ENCODE measurements around the gene CELF4.
A peak's percentile ranks its signal among the peaks of the same experiment; 100 is the strongest.

The CELF4 gene

DNA sequence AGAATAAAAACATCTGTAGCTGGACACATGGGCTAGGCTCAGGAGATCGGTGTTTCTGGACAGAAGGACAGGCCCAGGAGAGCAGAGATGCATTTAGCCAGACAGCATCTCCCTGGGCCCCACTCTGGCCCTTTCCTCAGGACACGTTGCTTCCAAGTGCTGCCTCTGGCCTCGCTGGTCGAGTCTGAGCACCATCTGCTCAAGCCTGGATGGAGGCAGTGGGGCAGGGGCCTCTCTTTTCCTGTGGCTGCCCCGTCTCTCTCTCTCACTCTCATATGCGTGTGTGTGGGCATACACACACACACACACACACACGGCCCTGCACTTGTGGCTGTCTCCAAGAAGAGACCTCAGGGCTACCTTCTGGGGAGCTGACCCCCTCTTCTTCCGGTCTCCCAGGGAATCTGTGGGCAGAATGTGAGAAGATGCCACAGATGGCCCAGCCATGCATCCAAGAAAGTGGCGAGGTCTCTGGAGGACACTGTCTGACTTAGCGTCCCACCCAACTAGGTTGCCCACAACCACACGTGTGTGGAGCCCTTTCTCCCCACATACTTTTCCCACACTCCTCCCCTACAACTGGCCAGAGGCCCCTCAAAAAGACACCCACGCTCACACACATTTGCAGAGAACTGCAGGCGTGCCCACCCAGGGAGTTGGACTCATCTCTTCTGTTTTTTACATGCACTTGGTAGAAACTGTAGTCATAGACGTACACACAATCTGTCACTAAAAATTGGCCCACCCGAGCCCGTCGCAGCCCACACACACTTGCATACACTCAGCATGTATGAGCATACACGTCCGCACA, 19.9 kb downstream of the CELF4 start:
- DNase-seq = no peak

DNA sequence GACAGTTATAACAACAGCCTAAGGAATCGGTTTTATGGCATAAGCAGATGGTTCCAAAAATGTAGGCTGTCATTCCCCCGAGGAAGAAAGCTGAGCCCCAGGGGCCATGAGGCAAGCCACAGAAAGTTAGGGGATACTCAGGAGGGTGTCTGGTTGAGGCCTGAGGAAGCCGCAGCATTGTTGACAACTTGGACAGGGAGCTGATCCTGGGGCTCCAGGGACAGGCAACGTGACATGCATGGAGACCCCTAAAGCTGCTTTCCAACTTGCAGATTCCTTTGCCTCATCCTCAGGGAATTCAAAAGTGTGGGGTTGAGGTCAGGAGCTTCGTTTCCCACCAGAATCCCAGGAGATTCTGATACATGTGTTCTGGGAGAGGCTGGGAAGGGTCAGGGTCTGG, 20.9 kb downstream of the CELF4 start:
- DNase-seq = no peak

DNA sequence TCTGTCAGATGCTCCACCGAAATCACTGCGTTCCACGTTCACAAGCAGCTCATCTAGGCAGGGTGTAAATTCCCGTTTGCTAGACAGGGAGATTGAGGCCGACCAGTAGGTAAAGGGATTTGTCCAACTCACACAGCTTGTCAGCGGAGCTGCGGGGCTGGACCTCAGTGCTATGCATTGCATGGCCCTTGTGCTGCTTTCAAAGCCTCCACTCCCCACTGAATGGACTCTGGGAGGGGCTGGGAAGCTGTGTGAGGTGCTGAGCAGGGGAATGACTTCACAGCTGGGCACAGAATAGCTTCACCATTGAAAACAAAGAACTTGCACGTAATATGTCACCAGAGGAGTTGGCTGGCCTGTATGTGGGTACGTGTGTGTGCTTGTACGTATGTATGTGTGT, 21.4 kb downstream of the CELF4 start:
- no peak for DNase-seq

DNA sequence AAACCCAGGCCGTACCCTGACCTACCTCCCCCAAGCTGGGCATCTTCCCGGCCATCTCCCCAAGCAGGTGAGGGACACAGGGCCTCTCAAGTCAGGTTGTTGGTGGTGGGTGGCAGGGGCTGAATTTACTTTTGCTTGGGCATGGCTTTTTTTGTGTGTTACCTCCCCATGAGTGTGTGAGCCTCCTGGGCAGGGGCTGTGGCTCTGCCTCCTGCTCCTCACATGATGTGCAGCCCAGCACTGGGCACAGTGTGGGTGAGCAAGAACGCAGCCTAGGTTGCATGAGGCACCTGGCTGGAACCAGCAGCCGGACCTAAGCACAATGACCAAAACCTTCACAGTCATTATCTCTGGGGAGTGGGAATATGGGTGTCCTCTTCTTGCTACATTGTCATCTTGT, 22.3 kb downstream of the CELF4 start:
- DNase-seq = no peak

DNA sequence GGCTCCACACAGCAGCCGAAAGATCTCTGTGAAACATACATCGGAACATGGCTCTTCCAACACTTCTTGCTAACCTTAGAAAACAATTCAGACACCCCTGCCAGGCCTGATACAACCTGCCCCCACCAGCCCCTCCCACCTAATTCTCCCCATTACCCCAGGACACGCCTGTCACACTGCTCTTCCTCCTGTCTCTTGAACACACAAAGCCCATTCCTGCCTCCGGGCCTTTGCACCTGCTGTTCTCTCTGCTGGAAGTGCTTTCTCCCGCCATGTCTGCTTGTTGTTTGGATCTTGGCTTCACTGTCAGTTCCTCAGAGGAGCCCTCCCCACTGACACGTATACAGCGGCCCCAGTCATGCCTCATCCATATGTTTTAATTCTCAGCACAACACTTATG, 24.1 kb downstream of the CELF4 start:
- no peak for DNase-seq

DNA sequence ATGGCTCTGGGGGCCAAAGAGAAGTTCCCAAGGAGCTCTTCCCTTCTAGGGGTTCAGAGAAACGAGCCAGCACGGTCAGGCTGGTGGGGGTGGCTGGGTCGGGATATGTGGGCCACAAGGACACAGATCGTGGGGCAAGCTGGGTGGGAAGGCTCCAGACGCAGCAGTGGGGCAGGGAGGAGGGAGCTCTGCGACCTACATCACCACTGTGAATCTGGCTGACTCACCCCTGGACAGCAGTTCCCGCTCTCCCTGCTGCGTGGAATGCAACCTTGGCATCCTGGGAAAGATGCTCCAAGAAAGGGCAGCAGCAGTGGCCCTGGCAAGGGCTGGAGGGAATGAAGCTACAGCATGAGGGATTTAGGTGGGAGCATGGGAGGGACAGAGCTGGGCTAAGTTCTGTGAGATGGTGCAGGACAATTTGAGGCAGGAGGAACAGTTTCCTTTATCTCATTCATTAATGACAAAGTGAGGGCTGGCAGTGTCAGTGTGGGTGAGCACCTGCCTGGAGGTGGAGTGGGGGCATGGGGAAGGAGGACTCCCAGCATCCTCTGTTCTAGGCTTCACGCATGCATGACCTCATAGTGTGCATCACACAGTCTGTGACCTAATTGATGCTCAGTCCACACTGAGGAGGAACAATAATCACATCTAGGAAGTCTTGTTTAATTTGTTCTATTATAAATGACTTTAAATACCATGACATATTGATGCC, 25.0 kb downstream of the CELF4 start:
- no peak for DNase-seq

DNA sequence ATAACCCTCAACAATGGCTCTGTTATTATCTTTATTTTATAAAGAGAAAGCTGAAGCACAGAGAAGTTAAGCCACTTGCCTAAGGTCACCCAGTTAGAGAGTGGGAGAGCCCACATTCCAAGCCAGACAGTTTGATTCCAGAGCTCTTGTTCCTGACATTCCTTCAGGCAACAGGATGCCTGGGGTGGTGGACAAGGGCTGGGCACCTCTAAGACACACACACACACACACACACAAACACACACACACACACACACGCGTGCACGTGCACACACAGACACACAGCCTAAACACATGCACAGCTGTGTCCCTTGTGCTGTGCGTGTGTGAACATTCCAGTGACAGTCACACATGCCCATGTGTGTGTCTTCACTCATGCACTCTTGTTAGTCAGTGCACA, 26.4 kb downstream of the CELF4 start:
- DNase-seq = no peak

DNA sequence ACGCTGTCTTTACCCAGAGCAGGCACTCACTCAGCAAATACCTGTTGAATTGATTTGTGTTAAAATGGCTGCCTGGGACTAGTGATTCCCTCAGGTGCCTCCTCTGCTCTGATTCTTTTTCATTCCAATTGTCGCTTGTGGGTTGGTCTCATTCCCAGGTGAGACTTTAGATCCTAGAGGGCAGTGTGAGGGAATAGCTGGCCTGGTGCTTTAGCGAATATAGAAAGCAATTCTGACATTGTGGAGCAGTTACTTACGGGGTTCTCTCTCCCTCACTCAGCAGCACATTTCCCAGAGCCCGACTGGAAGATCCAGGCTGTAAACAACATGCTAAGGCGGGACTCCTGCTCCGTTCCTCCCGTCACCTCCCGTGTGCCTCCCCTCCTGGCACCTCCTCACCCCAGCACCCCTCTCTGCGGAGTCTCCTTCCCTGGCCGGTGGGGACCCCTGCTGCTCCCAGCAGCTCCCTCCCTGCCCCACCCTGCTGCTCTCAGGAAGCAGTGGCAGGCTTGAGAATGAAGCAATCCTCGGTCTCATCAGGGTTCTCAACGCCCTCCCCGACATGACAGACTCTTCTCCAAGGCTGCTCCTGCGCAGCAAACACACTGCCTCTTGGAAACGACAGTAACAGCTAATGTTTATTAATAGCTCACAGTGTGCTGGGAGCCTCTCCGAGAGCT, 26.9 kb downstream of the CELF4 start:
- DNase-seq = no peak

DNA sequence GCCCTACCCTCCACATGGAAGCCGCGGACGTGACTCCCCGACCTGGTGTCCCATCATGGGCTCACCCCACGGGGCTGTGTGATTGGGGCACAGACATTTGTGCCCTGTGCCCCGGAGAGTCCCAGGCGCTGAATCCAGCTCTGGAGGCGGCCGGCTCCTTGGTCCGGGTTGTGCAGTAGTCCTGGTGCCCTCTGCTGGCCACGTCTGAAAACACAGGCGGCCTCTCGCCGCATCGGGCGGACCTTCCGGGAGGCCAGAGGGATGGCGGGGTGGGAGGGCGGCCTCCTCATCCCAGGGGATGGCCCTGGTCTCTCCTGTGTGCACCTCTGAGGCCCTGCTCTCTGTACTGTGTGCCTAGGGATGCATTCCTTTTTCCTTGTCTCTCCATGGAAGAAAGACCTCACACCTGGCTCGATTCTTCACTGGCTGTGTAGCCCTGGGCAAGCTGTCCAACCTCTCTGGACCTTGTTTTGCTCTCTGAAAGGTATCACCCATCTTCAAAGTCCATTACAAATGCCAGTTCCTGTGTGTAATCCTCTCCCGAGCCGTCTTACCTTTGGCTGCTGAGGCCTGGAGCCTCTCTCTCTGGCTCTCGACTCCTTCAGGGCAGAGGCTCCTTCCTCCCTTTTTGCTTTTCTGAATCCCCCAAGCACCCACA, 27.6 kb downstream of the CELF4 start:
- no peak for DNase-seq

DNA sequence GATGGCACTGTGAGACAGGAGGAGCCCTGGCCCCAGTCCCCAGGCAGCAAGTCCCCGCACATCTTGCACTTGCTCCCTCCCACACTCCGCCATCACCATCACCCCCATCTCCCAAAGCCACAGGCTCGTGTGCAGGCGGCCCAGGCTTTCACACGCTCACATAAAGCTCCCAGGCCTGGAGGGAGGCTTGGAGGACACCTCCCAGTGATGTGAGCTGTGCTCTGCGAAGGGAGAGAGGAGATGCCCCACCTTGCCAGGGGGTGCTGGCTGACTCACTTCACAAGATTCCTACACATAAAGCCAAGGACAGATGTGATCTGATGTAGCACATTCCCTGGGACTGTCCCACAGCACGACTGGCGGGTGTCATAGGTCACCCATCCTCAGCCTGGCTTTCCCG, 28.9 kb downstream of the CELF4 start:
- DNase-seq = no peak

DNA sequence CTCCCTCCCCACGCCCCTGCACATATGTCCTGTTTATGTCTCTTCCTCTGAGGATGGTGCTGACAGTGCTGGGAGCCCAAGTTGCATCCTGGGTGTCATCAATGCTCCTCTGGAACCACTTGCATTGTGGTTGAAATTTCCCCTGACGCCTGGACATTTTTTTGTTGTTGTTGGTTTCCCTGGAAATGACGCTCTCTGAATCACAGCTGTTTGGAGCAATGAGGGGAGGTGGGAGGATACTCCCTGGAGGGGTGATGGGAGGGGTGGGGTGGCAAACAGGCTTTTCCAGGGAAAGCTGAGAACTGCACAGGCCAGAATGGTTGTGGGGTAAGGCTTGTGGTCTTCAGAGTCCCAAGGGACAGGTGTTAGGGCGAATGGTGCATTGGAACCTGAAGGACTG, 29.6 kb downstream of the CELF4 start:
- DNase-seq = no peak

DNA sequence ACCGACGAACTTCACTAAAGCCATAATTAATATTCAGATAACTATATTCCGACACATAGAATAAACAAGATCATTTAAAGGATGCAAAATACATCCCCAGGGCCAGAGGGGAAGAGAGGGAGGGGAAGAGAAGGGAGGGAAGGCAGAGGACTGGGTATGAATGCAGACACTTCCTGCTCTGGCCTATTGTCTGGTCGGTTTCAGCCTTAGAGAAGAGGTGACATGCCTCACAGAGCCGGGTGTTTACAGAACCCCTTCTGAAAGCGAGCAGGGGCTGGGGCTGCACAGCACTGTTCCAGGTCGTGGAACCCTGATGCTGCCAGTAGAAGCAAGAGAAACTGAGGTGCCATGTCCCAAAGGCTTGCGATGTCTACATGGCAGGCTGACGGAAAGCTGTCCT, 31.0 kb downstream of the CELF4 start:
- no peak for DNase-seq

DNA sequence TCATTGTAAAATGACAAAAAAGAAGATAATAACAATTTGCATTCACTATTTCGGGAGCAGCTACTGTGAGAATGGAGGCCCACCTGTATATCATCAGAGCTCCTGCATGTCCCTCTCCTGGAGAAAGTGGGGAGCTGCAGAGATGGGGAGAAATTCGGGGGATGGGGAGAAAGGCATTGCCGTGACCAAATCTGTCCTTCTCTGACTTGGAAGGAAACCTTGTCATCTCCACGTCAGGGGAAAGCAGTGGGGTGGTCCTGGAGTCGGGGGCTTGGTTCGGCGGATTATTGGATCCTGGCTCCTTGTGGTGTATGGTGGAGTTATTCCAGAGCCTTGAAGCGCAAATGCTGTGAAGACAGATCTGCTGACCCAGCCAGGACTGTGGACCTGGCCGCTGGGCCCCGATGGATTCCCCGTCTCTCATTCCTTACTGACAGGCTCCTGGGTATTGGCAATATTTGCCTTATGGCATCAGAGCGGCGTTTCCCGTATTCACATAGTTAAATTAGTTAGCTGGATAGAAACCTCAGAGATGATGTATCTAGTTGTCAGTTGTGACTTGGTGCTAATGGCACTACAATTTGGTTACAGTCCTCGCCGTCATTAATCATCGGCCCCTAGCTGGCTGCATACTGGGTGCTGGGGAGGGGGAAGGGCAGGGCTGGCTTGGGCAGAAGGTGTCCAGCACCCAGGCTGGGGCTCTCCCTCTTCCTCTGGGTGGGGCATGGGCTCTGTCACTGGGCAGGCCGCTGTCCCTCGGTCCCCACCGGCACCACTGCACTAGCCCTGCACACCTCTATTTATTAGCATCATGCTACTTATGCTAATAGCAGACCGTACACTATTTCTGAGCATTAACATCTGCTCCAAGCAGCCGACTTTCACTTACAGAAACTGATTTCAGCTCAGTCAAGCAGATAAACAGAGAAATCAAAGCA, 31.7 kb downstream of the CELF4 start:
- no peak for DNase-seq

DNA sequence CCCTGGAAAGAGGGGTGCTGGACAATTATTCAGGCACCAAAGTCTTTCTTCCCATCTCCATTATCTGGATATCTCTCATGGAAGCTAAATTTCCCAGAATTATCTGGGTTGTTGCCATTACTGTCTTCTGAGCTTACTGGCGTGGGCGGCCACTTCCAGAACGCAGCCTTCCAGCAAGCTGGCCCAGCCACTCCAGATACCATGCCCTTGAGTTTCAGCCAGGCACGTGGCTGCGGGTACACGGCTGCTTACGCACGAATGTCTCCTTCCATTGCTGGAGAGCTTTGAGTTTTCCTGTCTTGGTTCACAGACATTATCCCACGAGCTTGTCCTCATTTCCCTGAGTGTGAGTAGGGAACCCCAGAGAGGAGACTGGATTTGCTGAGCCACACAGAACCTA, 32.7 kb downstream of the CELF4 start:
- no peak for DNase-seq

DNA sequence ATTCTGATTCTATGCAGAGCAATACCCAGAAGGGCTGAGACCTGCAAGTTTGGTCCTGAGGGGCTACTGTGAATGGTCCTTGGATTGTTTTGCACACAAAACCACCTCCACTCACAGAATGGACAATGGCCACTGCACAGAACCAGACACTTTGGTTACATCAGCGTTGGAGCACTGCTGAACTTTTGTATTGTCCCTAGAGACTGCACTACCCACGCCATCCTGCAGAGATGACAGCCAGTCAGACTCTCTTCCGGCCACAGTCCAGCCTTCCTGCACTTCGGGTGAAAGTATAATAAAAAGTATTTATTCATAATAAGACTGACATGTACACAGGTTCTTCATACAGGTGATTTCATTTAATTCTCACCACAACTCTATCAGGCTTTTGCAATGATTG, 35.7 kb downstream of the CELF4 start:
- DNase-seq = no peak

DNA sequence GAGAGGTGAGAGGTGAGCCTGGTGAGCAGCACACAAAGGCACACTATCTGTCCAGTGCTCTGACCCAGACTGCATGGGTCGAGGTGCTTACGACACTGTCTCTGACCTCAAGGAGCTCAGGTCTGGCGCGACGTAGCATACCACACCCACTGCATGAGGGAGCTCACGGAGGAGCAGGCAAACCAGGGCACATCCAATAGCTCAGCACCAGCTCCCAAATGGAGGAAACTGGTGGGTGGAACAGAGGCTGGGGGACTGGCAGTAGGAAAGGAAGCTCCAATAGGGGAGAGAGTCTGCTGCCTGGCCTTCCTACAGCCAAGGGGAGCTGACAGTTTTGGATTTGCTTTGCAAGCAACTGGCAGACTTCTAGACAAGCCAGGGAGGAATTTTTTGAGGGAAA, 36.3 kb downstream of the CELF4 start:
- DNase-seq = no peak

DNA sequence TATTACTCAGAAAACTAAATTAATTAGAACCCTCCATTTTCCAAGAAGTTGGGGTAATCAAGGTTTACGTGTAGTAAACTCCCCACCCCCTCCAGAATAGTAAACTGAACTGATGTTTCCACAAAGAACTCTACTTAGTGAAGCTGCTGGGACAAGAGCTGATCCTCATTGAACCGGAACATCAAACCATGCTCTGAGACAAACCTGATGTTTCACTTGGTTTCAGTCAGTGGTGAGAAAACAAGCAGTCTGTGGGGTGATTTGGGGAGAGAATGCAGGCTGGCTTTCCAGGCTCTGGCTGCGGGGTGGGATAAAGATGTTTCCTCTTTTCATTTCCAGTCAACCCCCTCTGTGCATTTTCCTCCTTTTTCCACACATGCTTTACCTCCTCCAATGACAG, 38.2 kb downstream of the CELF4 start:
- DNase-seq = peak; percentile 53

DNA sequence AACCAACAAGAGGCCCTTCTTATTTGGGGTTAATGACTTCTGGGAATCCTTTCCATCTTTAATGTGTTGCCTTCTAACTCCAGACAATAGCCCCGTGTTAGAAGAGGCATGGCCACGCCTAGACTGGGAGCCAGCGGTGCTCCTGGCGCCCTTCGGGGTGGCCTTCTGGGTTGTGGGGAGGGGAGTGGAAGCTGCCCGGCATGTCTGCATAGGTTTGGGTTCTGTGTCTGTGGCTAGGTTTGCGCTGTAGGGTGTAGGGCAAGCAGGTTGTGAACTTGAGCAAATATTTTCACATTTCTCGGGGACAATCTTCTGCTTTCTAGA, 40.4 kb downstream of the CELF4 start:
- DNase-seq = no peak

DNA sequence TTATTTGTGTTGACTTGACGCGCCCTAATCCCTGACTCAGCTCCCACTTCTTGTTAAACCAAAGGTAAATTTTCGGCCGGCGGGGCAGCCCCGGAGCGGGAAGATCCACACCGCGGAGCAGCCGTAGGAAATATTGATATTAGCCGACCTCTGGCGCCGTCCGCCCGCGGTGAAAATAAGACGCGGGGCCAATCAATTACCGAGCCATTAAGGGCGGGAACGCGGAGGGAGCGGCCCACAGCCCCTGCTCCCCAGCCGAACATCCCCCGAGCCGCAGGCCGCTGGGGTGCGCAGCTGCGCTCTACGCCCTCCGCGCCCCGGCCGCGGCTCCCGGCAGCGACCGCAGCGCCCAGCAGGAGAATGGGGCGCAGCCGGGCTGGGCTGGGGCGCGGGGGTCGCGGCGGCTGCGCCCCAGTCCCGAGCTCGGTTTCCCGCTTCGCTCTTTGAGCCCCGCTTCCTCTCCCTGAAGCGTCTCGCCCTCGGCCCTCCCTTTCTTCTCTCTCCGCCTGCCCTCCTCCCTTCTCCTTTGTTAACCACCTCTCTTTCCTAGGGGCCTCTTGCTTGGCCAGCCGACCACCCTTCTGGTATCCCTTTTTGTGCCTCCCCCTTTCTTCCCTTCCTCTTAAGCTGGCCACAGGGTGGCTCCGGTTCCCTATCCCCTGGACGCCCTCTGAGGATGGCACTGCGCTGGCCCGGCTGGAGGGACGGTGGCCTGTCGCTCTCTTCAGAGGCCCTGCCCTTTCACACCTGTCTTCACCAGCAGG, 40.9 kb downstream of the CELF4 start:
- no peak for DNase-seq

DNA sequence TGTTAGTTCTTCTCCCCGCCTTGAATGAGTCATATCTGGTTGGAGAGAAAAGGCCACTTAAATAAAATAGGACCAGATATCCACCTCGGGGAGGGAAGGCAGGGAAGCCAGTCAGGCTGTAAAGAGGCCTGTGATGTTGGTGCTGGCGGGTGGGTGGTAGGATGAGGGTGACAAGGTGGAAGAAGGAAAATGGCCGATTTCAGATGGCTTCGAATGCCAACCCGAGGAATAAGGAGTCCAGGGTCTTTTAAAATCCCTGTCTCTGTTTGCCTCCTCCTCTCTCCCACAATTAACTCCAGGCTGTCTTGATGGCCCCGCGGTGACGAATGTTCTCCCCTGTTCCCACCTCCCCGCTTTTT, 41.5 kb downstream of the CELF4 start:
- no peak for DNase-seq

DNA sequence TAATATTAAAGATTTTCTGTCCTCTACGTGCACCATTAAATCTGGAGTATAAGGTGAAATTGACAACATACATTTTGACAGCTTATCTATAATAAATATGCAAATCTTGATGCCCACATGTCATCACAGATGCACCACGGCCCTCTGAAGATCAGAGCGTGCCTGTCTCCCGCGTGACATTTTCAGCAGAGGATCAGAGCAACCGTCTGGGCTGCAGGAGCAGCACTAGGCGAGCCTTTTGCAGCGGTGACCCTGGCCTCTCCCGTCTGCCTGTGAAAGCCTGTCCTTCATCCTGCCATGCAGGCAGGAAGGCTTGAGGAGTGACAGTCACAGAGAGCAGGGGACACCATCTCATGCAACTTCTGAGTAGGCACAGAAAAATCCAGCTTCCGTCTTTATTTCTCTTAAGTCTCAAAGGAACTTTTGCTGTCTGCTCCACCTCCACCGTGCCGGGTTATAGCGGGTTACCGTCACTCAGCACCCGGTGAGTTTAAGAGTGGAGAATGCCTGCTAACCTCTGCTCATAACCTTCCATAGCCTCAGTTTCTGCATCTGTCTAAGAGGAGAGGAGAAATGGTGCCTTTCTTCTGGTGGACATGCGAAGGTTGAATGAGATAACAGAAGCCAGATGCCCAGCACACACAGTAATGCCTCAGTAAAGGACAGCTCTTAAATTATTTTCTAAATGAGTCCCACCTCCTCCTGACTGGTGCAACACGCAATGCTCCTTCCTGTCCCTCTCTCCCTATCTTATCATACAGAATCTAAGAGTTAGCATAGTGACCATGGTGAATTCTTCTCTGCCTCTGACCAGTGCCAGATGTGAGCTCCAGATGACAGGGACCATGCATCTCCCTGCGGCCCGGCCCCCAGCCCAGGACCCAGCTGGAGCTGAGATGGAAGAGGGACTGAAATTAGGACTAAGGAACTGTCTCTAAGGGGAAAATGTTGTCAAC, 43.8 kb downstream of the CELF4 start:
- no peak for DNase-seq

Measured in DMS79 treated with DMSO at 0.1 percent for 48 hours (cell line).